ENCODE results near the gene ATP6AP2. TPM values are rescaled to one million over a fixed set of nuclear protein-coding genes. Genes with fewer than 3 reads are reported as not detected.
"Not testable (repeated sequence)": the region's sequence is repeated elsewhere in the genome, so short reads cannot be mapped to it uniquely, and the experiment has no call there.

ATP6AP2 gene
- total and polyA plus RNA-seq, 12 donors: 32.3 to 164 (median 140) TPM

DNA sequence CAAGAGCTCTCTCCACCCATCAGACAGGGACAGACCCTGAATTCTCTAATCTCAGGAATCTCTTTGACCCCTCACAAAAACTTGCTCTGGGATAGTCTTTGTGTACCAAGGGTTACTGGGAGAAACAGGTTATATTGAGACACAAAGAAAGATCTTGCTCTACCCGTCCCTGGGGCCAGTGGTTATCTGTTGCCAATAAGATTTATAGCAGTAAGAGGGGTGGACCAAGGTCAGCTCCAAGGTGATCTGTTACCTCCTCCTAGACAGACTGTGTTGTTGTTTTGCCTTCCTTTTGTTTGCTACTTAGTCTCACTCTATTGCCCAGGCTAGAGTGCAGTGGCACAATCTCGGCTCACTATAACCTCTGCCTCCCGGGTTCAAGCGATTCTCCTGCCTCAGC is 16.3 kb upstream of the ATP6AP2 start:
- peaks cover 19% of the 10 kb centered on the region for H3K27me3 ChIP-seq
- no peak overlapping the region for H3K4me3 ChIP-seq
- no peaks in the 10 kb centered on the region for H3K9me3 ChIP-seq (replicated peaks in 1 of 3)
- intact Hi-C loops (cut with DNase I): no loop called here
- no peaks in the 10 kb centered on the region for H3K36me3 ChIP-seq (replicated peaks in 1 of 2)
- H3K27ac ChIP-seq: no peak overlapping the region
- no peak for DNase-seq
- TF ChIP-seq, protein P1, sequence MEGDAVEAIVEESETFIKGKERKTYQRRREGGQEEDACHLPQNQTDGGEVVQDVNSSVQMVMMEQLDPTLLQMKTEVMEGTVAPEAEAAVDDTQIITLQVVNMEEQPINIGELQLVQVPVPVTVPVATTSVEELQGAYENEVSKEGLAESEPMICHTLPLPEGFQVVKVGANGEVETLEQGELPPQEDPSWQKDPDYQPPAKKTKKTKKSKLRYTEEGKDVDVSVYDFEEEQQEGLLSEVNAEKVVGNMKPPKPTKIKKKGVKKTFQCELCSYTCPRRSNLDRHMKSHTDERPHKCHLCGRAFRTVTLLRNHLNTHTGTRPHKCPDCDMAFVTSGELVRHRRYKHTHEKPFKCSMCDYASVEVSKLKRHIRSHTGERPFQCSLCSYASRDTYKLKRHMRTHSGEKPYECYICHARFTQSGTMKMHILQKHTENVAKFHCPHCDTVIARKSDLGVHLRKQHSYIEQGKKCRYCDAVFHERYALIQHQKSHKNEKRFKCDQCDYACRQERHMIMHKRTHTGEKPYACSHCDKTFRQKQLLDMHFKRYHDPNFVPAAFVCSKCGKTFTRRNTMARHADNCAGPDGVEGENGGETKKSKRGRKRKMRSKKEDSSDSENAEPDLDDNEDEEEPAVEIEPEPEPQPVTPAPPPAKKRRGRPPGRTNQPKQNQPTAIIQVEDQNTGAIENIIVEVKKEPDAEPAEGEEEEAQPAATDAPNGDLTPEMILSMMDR (IDR thresholded peaks at IDR 0.05): no peak
- no peak for TF ChIP-seq POLR2A (IDR thresholded peaks at IDR 0.05)
- WGBS, 4 donors: 57 to 80% (median 72%) methylated on average over 2 to 4 of the region's 4 CpGs
- no peaks in the 10 kb centered on the region for H3K4me1 ChIP-seq (replicated peaks in 1 of 2)

DNA sequence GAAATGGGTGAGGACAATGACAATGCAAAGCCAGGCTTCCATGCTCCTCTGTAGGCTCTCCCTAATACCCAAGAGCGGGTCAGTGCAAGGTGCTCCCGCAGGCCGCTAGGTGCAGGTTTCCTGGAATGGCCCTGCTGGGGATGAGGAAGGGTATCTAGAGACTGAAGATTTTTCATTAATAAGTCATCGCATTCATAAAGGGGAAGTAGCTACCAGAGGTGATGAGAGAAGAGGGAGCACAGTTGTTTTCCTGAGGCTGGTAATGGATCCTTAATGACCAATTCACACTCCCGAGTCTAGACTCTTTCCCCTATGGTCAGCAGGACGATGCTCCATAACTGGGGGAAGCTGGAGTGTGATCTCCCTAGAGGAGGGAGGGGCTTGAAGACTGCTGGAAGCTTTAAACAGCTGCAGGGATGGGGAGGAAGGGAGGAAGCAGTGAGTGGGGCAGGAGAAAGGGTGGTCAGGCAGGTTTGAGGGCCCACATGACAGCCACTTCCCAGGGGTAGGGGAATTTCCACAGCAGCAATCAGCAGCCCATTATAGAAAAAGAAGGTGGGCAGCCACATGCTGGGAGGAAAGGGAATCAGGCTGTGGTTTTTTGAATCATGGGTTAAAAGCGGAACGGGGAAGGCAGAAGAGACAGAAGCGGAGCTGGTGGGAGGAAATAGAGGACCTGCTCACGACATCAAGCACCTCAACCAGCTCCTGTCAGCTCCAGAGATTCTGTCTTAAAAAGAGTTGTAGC is 10.2 kb upstream of the ATP6AP2 start:
- H3K27me3 ChIP-seq: peaks cover 9% of the 10 kb centered on the region
- no peaks in the 10 kb centered on the region for H3K36me3 ChIP-seq (replicated peaks in 1 of 2)
- H3K27ac ChIP-seq: no peak overlapping the region
- no peaks in the 10 kb centered on the region for H3K9me3 ChIP-seq (replicated peaks in 1 of 3)
- no peak for DNase-seq
- H3K4me1 ChIP-seq (replicated peaks in 1 of 2): no peaks in the 10 kb centered on the region
- H3K4me3 ChIP-seq: no peak overlapping the region
- TF ChIP-seq, protein P1 (IDR thresholded peaks at IDR 0.05): no peak
- TF ChIP-seq POLR2A (IDR thresholded peaks at IDR 0.05): no peak
- intact Hi-C loops (cut with DNase I): no loop called here
- 69 to 78% (median 75%) methylated on average over 6 to 10 of the region's 10 CpGs for WGBS, 4 donors

DNA sequence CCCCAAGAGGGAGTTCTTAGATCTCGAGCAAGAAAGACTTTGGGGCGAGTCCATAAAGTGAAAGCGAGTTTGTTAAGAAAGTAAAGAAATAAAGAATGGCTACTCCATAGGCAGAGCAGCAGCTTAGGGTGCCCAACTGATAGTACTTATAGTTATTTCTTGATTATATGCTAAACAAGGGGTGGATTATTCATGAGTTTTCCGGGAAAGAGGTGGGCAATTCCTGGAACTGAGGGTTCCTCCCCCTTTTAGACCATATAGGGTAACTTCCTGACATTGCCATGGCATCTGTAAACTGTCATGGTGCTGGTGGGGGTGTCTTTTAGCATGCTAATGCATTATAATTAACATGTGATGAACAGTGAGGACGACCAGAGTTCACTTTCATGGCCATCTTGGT is 9.6 kb upstream of the ATP6AP2 start:
- 63 to 79% (median 69%) methylated on average over 4 to 5 of the region's 5 CpGs for WGBS, 4 donors
- peak in 1 of 7 donors; percentile 39 for DNase-seq
- H3K9me3 ChIP-seq (replicated peaks in 1 of 3); H3K27ac ChIP-seq; H3K36me3 ChIP-seq (replicated peaks in 1 of 2); H3K4me1 ChIP-seq (replicated peaks in 1 of 2); H3K27me3 ChIP-seq; intact Hi-C loops (cut with DNase I); H3K4me3 ChIP-seq: not testable (repeated sequence)

DNA sequence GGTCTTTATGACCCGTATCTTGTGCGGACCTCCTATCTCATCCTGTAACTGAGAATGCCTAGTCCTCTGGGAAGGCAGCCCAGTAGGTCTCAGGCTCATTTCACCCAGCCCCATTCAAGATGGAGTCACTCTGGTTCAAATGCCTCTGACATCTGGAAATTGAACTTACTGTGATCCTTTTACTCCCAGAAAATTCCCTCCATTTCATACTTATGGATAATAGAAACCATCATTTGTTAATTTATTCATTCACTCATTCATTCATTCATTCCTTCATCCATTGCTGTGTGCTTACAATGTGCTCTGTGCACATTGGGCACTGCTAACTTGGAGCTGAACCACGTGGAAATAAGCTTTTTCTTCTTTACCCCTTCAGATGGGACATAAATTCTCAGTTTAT is 9.2 kb upstream of the ATP6AP2 start:
- intact Hi-C loops (cut with DNase I): no loop called here
- Histone ChIP-seq H3K36me3 (replicated peaks in 1 of 2) (no peaks in the 10 kb centered on the region), H3K27ac (no peak overlapping the region), H3K4me3 (no peak overlapping the region), H3K27me3 (peaks cover 2% of the 10 kb centered on the region), H3K9me3 (replicated peaks in 1 of 3) (no peaks in the 10 kb centered on the region), H3K4me1 (replicated peaks in 1 of 2) (no peaks in the 10 kb centered on the region)
- TF ChIP-seq POLR2A (IDR thresholded peaks at IDR 0.05): no peak
- TF ChIP-seq, protein P1 (IDR thresholded peaks at IDR 0.05): no peak
- WGBS, 4 donors: 38 to 63% (median 48%) methylated on average over 1 to 3 of the region's 3 CpGs
- no peak for DNase-seq

DNA sequence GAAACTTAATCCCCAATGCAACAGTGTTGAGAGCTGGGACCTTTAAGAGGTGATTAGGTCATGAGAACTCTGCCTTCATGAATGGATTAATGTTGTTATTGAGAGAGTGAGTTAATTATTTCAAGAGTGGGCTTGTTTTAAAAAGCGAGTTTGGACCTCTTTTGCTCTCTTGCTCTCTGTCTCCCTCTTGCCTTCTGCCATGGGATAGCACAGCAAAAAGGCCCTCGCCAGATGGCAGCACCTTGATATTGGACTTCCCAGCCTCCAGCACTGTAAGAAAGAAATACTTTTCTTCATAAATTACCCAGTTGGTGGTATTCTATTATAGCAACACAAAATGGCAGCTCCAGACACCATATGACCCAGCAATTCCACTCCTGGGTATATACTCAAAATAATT is 7.0 kb upstream of the ATP6AP2 start:
- 35 to 67% (median 55%) methylated on average over 2 of the region's 2 CpGs for WGBS, 4 donors
- Histone ChIP-seq H3K9me3 (replicated peaks in 1 of 3) (no peaks in the 10 kb centered on the region), H3K27ac (no peak overlapping the region), H3K4me3 (no peak overlapping the region), H3K36me3 (replicated peaks in 1 of 2) (no peaks in the 10 kb centered on the region), H3K4me1 (replicated peaks in 1 of 2) (no peaks in the 10 kb centered on the region), H3K27me3 (no peaks in the 10 kb centered on the region)
- TF ChIP-seq POLR2A (IDR thresholded peaks at IDR 0.05): no peak
- TF ChIP-seq, protein P1 (IDR thresholded peaks at IDR 0.05): peak; percentile 24 to 43 (median 30)
- peak in 1 of 7 donors; percentile 18 for DNase-seq
- intact Hi-C loops (cut with DNase I): no loop called here

DNA sequence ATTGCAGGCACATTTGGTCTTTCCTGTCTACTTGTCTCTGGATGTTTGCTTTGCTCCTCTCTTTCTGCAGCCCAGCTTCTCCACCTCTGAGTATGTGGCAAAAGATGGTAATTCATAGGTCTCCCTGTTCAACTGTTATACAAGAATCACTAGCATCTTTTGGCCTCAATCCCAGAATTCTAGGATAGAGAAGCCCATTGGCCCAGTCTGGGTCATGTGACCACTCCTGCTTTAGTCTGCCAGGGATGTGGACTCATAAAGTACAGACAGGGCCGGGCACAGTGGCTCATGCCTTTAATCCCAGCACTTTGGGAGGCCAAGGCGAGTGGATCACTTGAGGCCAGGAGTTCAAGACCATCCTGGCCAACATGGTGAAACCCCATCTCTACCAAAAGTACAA is 5.4 kb upstream of the ATP6AP2 start:
- H3K36me3 ChIP-seq (replicated peaks in 1 of 2); intact Hi-C loops (cut with DNase I); H3K27me3 ChIP-seq; H3K4me3 ChIP-seq; H3K9me3 ChIP-seq (replicated peaks in 1 of 3); H3K4me1 ChIP-seq (replicated peaks in 1 of 2); H3K27ac ChIP-seq: not testable (repeated sequence)
- WGBS, 4 donors: 48 to 56% (median 53%) methylated on average over 2 of the region's 2 CpGs; no CpG with 5 or more reads in 1 of the 4 donors
- peak; percentile 18 to 68 (median 61) for DNase-seq

All from adrenal gland (tissue), 12 donors.